ENCODE measurements around the gene OPHN1.

The OPHN1 gene, protein sequence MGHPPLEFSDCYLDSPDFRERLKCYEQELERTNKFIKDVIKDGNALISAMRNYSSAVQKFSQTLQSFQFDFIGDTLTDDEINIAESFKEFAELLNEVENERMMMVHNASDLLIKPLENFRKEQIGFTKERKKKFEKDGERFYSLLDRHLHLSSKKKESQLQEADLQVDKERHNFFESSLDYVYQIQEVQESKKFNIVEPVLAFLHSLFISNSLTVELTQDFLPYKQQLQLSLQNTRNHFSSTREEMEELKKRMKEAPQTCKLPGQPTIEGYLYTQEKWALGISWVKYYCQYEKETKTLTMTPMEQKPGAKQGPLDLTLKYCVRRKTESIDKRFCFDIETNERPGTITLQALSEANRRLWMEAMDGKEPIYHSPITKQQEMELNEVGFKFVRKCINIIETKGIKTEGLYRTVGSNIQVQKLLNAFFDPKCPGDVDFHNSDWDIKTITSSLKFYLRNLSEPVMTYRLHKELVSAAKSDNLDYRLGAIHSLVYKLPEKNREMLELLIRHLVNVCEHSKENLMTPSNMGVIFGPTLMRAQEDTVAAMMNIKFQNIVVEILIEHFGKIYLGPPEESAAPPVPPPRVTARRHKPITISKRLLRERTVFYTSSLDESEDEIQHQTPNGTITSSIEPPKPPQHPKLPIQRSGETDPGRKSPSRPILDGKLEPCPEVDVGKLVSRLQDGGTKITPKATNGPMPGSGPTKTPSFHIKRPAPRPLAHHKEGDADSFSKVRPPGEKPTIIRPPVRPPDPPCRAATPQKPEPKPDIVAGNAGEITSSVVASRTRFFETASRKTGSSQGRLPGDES

DNA sequence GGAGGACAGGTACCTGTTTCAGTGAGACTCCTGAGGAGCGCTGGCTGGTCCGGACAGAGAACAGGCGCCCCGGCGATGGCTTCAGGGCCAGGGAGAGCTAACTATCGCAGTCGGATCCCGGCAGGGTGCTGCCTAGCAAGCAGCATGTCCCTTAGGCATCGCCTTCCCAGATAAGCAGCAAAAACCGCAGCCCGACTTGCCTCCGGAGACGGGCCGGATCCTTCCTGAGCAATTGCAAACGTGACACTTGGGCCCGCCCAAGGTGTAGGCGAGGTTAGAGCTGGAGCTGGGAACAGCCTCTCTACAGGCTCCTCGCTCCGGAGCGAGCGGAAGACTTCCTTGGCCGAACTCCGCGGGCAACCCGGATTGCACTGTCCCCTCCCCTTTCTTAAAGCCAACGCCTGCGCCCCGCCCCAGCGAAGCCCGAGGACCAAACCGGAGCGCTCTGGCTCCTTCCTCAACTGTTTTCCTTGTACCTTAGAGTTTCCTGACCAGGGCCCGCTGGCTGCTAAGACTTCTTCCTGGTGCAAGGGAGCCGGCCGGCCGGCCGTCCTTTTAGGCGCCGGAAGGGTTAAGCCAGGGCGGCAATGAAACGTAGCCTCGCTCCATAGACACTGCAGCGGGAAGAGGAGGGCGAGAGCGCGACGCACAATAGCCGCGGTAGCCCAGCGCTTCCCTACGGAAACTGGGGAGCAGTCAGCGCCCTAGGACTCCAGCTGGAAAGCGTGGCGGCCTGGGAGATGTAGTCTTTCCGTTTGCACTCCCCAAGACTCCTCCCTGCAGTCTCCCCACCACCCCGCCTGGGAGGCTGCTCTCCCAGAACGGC, at the start of gene OPHN1:
TSS of gene OPHN1 (minus strand) at position 341 of the 826 bp plus-strand sequence. CDS start 475 bp downstream, outside the sequence.
- DNase-seq, result peak; percentile 5

DNA sequence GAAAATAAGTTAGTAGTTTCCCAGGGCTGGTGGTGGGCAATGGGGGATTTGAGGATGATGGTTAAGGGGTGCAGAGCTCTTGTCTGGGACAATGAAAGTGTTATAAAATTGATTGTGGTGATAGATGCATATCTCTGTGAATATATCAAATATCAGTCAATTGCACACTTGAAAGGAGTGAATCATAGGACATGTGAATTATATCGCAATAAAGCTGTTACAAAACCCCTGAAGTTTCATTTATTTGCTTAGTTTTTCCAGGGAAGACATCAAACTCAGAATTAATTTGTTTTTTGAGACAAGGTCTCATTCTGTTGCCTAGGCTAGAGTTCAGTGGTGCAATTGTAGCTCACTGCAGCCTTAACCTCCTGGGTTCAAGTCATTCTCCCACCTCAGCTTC, 47.7 kb upstream of the OPHN1 start:
- no peak for DNase-seq

DNA sequence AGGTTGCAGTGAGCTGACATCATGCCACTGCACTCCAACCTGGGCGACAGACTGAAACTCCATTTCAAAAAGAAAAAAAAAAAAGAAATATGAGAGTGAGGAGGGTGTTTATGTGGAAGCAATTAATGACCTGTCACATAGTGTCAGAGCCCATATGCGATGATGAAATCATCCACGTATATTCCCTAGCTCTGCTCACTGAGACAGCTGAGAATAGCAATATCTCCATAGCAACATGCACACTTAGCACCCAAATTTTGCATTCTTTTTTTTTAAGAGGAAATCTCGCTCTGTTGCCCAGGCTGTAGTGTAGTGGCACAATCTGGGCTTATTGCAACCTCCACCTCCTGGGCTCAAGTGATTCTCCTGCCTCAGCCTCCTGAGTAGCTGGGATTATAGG, 31.5 kb upstream of the OPHN1 start:
- DNase-seq, result no peak

DNA sequence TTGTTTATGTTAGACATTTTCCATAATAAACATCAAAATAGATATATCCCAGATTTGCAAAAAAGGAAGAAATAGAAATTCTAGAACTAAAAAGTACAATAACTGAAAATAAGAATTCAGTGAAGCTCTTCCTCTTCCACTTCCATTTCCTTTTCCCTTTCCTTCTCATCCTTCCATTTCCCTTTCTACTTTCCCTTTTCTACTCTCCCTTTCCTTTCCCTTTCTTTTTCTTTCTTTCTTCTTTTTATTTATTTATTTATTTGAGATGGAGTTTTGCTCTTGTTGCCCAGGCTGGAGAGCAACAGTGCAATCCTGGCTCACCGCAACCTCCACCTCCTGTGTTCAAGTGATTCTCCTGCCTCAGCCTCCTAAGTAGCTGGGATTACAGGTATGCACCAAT, 30.6 kb upstream of the OPHN1 start:
- no peak for DNase-seq

DNA sequence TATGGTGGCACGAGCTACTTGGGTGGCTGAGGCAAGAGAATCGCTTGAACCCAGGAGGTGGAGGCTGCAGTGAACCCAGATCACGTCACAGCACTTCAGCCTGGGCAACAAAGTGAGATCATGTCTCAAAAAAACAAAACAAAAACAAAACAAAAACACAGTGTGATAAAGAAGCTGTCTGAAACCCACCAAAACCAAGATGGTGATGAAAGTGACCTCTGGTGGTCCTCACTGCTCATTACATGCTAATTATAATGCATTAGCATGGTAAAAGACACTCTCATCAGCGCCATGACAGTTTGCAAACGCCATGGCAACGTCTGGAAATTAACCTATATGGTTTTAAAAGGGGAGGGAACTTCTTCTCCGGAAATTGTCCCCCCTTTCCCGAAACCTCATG, 29.4 kb upstream of the OPHN1 start:
- peak; percentile 5 for DNase-seq

DNA sequence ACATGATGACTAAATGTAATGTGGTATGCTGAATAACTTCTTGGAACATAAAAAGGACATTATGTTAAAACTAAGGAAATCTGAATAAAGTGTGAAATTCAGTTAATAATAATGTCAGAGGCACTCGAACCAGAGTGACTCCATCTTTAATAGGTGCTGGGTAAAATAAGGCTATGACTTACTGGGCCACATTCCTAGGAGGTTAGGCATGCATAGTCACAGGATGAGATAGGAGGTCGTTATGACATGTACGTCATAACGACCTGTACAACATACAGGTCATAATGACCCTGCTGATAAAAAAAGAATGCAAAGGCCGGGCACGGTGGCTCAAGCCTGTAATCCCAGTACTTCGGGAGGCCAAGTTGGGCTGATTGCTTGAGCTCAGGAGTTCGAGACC, 28.9 kb upstream of the OPHN1 start:
- no peak for DNase-seq

DNA sequence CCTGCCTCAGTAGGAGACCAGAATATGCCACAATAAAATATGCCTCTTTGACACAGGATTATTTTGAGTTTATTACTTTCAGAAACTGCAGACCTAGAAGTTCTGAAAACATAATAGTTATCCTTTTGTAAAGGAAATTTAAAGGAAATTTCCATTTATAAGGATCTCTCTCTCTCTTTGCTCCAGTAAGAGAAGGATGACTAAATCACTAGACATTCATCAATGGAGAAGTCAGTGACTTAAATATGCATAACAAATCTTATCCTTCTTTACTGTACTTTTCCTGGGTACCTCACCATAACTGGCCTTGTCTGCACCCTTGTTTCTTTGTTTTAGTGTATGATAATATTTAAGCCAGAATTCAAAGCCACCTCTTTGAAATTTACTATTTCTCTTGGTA, 28.3 kb upstream of the OPHN1 start:
- DNase-seq, result no peak

DNA sequence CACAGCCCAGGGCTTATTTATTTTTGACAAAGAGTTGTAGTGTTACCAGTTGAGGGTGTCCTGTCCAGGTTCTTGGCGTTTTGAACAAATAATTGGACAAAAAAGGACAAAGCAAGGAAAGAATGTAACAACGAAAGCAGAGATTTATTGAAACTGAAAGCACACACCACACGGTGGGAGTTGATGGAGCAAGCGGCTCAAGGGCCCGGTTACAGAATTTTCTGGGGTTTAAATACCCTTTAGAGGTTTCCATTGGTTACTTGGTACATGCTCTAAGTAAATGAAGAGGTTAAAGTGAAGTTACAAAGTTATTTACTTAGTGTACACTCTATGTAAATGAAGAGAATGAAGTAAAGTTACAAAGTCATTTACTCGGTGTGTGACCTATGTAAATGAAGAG, 27.8 kb upstream of the OPHN1 start:
- DNase-seq, result no peak

DNA sequence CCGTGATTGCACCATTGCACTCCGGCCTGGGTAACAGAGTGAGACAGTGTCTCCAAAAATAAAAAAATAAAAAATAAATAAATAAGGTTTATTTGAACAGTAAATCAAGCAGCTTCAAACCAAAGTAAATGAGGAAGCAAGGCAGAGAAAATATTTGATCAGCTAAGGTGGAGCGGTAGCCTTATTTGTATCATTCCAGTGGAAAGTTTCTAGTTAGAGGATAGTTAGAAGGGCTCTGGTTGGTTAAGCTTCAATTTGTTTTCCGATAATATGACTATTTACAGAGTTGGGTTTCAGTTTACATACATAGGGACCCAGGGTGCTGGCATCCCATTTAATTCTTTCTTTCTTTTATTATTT, 21.8 kb upstream of the OPHN1 start:
- DNase-seq, result no peak

DNA sequence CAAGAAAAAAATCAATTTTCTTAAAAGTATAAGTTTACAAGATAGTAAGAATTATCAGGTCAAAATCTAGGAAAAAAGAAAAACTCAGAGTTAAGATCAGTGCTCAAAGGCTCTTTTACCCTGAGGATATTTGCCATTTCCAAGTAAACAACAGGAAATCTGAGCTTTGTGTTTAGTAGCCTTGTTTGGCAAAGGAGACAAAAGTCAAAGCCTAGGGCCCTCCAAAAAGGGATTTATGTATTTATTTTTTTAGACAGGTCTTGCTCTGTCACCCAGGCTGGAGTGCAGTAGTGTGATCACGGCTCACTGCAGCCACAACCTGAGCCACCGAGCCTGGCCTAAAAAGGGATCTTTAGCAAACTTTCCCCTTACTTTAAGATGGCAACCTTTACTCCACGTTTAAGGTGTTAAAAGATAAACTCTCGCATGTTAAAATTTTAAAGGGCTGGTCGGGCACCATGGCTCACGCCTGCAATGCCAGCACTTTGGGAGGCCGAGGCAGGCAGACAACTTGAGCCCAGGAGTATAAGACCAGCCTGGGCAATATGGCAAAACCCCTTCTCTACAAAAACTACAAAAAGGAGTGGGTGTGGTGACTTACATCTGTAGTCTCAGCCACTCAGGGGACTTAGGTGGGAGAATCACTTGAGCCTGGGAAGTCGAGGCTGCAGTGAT, 21.3 kb upstream of the OPHN1 start:
- DNase-seq, result no peak

DNA sequence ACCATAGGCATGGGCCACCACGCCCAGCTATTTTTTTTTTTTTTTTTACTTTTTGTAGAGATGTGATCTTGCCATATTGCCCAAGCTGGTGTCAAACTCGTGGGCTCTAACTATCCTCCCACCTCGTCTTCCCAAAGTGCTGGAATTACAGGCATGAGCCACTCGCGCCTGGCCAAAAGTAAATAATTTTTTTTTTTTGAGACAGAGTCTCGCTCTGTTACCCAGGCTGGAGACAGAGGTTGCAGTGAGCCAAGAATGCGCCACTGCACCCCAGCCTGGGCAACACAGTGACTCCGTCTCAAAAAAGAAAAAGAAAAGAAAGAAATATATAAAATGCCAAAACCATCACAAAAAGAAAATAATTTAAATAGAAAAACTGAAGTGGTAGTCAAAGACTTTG, 18.4 kb upstream of the OPHN1 start:
- no peak for DNase-seq

DNA sequence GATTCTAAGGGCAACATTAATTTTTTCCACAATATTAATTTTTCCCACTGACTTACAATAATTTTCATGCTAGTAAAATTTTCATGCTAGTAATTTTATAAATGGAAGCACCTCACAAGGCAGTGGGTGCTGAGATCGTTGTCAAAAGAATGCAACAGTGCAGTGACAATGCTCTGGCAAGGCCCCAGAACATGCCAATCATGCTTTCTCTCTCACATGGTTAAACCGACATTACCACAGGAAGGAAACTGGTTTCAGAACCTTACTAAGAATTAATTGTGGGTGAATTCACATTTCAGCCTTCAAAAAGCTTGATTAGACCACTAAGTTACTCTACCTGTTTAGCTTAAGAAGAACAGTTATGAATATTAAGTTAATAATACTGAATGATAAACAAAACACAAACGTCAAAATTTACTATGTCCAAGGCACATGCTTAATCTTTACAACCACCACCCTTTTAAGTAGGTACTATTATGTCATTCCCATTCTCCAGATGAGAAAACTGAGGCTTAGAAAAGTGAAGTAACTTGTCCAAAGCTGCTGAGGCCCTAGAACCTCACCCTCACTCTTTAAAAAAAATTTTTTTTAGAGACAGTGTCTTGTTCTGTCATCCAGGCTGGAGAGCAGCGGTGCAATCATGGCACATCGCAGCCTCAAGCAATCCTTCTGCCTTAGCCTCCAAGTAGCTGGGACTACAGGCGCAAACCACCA, 10.0 kb upstream of the OPHN1 start:
- DNase-seq, result no peak

DNA sequence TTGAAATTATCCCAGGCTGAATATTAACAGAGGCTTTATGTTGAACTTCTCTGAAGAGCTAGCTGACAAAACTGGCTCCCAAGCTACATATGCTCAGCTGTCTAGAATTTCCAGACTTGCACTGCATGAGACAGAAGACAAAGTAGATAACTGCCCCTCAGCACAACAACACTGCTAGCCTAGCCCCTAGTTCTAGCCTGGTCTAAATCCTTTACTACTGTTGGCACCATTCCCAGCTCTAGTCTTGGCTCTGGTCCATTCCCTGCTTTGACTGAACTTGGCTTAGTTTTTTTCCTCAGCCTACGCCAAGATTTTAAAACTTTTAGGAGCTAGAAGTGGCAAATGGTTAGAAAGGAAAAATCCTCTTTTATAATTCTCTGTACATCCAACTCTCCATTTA, 7.6 kb upstream of the OPHN1 start:
- no peak for DNase-seq

DNA sequence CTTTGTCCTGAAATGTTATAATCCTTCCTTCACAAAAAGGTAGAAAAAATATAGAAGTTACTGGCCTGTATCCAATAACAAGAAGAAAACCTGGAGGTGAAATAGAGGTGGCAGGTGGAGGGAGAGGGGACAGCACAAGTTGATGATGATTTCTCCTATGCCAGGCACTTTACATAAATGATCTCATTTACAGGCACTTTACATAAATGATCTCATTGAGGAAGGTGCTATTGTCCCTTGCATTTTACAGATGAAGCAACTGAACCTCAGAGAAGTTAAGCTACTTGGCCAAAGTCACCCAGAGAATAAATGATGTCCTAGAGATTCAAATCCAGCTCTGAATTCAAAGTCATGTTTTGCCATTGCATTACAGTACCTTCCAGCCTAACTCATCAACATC, 7.1 kb upstream of the OPHN1 start:
- DNase-seq, result no peak

DNA sequence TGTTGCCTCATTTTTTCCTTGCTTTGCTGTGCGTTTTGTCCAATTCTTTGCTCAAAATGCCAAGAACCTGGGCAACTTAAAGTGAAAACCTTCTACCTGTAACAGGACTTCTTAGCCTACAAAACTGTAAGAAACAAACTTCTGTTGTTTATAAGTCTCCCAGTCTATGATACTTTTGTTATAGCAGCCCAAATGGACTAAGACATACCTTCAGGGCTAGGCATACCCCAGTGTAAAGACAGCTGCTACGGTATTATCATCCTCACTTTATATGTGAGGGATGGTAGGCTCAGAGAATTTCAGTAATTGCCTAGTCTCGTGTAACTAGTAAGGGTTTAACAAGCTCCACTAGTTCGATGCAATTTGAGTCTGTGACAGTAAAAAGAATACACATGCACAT, 6.0 kb upstream of the OPHN1 start:
- no peak for DNase-seq

DNA sequence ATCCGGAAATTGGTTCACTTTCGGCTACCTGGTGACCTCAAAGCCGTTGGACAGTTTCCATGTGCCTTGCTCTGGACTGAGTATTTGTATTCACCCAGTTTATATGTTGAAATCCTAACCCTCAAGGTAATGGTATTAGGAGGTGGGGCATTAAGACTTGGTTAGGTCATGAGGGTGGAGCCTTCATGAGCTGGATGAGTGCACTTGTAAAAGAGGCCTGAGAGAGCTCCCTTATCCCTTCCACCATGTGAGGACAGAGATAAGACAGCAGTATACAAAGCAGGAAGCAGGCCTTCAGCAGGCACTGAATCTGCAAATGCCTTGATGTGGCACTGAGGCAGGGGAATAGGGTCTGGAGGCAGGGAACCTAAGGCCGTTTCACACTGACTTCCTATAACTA, 5.3 kb upstream of the OPHN1 start:
- no peak for DNase-seq

DNA sequence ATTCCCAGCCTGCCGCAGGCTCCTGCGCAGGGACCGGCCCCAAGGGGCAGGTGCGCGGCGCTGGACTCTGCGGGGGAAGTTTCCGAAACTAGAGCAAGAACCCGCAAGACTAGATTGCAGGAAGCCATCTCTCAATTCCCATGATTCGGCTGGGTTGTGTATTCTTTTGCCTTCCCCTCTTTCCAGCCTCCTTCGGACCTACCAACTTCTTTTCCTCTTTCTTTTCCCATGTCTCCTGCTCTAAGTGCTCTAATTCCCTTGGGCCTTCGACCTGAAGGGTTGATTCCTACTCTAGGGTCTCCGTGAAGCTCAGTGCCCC, 645 bp upstream of the OPHN1 start:
- DNase-seq, result no peak

DNA sequence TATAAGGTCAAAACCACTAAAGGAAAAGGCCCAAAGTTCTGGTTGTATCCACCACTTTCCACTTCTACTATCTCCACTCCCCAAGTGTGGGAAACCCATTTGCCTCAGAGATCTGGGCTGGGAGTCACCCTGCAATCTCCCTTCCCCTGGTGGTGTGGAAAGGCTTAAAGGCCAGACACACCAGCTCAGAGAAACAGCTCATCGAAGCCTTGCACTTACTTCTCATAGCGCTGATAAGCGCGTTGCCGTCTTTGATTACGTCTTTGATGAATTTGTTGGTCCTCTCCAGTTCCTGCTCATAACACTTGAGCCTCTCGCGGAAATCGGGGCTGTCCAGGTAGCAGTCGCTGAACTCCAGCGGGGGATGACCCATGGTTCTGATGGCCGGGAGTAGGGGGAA, 647 bp downstream of the OPHN1 start:
- no peak for DNase-seq

DNA sequence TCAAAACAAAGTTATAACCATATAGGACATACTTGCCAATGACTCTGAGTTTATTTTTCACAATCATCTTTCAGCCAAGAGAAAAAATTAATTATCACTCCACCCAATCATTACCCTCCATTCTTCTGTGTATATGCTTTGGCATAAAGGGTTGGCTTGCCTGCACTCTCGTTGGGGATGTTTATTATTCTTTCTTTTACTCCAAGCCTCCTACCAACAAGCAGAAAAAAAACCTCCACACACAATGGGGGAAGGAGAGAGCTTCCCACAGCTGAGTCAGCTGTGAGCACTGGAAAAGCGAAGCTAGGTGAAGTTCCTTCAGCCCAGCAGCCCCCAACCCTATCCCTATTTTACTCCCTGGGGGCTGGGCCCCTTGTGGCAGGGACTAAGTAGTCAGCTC, 1.5 kb downstream of the OPHN1 start:
- DNase-seq, result no peak

DNA sequence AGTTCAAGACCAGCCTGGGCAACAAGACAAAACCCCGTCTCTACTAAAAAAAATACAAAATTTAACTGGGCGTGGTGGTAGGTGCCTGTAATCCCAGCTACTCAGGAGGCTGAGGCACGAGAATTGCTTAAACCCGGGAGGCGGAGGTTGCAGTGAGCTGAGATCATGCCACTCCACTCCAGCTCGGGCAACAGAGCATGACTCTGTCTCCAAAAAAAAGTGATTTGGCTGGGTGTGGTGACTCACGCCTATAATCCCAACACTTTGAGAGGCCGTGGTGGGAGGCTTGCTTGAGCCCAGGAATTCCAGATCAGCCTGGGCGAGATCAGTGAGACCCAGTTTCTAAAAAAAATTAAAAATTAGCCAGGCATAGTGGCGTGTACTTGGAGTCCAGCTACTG, 4.1 kb downstream of the OPHN1 start:
- DNase-seq, result no peak

DNA sequence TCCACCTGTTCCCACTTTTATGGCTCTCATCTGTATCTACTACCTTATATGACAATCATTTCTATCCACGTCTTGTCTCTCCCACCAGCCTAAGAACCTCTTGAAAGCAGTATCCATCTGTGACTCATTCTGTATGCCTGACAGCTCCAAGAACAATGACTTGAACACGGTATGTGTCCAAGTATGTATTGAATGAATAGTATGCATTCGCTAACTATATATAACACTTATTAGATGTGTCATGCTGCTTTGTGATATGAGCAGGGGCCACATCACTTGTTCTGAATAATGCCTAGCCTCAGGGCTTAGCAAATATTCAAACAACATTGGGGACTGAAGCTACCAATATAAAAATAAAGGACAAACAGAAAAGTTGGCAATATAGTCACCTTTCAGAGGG, 4.9 kb downstream of the OPHN1 start:
- DNase-seq, result no peak

DNA sequence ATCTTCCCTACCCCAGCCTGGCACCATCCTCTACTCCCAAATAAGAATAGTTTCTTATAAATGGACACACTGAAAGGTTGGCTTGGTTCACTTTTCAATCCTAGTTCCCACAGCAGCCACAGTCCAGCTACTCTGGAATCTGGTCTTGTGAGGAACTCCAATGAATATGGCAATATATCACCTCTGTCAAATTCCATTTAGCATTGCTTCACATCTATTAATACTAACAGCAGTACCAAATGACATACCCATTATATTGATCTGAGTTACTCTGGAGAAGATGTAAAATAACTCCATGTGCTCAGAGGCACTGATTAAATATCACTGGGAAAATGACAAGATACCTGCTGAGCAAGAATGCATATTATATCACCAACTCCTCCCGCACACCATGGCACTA, 8.6 kb downstream of the OPHN1 start:
- no peak for DNase-seq

DNA sequence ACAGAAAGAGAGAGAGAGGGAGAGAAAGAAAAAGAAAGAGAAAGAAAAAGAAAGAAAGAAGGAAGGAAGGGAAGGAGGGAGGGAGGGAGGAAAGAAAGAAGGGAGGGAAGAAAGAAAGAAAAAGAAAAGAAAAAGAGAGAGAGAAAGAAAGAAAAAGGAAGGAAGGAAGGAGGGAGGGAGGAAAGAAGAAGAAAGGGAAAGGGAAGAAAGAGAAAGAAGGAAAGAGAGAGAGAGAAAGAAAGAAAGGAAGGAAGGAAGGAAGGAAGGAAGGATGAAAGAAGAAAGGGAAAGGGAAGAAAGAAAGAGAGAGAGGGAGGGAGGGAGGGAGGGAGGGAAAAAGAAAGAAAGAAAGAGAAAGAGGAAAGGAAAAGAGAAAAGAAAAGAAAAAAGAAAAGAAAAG, 10.8 kb downstream of the OPHN1 start:
- no peak for DNase-seq
